Activated CD8-positive, alpha-beta memory T cell treated with anti-CD3 and anti-CD28 coated beads, Interleukin-2, amount 50 U/mL, for 1 hour (primary cell): ENCODE measurements around the gene ASB6.
"Not testable (repeated sequence)": the region's sequence is repeated elsewhere in the genome, so short reads cannot be mapped to it uniquely, and the experiment has no call there.

ENCODE experiments used
- DNase-seq: peaks from one replicate; pipeline ENCODE4 v3.0.0-alpha.2; 2020; ENCODE audit errors: extremely low read depth

The ASB6 gene

GRCh38 chr9:129643706-129644105 lies 1.8 kb upstream of the ASB6 start:
- no peak for DNase-seq

- no peak for DNase-seq
Observed at GRCh38 chr9:129640871-129641749, 841 bp downstream of the ASB6 start.

DNA sequence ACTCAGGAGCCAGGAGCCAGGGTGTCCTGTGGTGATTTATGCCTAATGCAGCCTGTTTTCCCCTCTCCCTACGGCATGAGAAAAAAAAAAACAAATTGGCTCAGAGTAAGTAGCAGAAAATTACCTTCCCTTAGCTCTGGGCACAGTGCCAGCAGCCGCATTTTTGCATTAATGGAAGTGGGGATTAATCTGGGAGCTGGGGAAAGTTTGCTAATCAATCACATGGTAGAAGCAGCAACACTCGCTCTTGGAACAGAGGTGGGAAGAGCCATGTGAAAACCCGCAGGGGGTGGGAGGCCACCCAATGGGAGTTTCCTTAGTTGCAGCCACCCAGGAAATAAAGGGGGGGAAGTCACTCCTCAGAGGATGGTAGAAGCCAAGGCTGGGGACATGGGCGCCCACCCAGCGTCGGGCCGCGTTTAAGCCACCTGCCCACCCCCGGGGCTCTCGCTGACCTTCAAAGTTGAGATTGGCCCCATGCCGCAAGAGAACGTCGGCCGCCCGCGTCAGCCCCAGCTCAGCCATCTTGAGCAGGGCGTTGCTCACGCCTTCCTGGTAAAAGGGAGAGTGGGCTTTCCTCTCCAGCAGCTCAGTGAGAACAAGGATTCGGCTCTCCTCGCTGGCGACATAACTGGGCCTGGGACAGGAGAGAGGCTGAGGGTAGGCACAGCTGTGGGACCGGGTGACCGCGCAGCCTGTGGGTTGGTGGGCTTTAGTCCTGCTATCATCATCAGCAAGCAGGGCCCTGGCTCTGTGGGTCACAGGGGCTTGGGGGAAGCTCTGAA lies 1.7 kb downstream of the ASB6 start:
- no peak for DNase-seq

DNA sequence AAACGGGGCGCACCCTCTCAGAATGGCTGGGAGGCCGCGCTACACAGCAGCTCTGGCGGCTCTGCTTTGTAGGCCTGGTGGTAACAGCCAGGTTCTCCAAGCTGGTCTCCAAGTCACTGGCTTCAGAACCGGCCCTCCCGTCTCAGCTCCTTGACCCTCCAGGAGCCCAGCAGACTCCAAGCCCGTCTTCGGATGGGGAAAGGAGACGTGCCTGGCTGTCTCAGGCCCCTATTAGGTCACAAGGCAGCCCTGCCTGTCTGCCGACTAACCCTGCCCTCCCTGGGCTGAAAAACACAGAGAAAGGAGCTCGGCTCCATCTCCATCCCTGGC lies 2.2 kb downstream of the ASB6 start:
- DNase-seq = no peak

- no peak for DNase-seq
Observed at GRCh38 chr9:129639034-129639630, 2.8 kb downstream of the ASB6 start.

DNA sequence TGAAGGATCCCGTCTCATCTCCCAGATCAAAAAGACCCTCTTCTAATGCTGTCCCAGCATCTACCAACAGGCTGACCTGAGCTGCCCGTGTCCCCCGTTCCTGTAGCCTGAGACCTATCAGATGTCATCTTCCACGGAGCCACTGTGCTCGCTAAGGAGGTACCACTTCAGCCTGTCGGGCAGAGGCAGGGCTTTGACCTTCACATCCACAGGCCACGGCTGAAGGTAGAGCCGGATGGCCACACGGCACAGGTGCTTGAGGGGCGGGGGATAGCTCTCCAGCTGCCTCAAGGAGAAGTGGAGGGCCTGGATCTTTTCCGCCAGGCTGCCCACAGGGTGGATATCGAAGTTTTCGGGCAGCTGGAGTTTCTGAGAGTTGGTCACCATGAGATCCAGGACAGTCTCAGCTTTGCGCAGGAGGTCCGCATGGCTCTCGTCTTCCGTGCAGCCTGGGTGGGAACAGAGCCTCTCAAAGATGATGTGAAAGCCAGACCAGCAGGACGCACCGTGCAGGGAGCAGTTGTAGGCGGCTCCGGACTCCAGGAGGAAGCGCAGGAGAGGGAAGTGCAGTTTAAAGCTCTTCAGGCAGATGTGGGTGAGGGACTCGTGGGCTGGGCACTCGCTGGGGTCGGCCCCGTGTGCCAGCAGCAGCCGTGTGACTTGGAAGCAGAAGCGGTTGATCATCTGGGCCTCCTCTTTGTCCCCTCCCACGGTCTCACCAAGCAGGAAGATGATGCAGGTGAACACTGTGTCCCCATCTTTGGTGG lies 4.1 kb downstream of the ASB6 start:
- DNase-seq = no peak

DNA sequence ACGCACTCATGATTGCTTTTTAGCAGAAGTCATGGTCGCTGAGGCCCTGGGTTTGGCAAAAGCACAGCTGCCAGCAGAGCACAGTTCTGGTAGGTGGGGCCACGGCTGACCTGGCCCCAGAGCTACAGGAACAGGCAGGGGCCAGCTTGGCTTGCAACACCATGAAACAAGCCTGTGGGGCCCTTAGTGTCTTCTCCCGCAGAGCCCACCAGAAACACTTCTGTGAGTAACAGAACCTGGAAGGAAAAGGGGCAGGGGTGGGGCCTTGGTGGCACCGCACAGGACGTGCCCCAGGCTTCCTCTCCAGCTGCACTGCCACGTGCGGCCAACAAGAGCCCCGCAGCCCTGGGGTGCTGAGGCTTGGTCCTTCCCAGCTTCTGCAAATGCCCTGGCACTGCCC lies 4.8 kb downstream of the ASB6 start:
- DNase-seq = no peak

DNA sequence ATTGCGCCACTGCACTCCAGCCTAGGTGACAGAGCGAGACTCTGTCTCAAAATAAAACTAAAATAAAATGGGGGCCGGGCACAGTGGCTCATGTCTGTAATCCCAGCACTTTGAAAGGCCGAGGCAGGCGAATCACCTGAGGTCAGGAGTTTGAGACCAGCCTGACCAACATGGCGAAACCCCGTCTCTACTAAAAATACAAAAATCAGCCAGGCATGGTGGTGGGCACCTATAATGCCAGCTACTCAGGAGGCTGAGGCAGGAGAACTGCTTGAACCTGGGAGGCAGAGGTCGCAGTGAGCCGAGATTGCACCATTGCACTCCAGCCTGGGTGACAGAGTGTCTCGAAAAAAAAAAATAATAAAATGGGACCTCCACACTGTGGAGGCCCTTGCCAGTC lies 5.6 kb downstream of the ASB6 start:
- not testable (repeated sequence) for DNase-seq

GRCh38 chr9:129635099-129636065 lies 6.6 kb downstream of the ASB6 start:
- no peak for DNase-seq

DNA sequence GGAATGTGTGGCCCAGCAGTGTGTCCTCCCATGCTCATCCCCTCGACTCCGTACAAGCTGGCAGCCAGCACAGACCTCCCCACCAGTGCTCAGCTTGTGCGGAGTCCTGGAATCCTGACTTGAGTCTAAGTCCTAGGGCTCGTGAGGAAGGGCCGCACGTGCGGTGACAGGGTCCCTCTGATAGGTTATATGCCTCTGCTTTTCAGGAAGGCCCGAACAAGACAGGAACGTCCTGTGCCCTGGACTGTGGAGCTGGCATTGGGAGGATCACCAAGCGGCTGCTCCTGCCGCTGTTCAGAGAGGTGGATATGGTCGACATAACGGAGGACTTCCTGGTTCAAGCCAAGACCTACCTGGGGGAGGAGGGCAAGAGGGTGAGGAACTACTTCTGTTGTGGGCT lies 8.1 kb downstream of the ASB6 start:
- DNase-seq = no peak

- DNase-seq = no peak
Observed at GRCh38 chr9:129633207-129633606, 8.7 kb downstream of the ASB6 start.

DNA sequence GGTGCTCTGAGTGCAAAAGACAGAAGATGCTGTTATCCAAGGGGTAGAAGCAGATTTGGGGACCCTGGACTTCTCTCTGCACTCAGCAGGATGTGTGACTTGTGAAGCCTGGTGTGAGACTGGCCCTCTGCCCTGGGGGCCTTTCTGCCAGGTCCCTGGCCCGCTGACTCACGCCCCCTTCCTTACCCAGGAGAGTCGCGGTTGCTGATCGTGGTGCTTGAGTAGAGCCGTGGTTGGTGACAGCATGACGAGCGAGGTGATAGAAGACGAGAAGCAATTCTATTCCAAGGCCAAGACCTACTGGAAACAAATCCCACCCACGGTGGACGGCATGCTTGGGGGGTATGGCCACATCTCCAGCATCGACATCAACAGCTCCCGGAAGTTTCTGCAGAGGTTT lies 9.5 kb downstream of the ASB6 start:
- DNase-seq = no peak

GRCh38 chr9:129631674-129632129 lies 10.2 kb downstream of the ASB6 start:
- no peak for DNase-seq

DNA sequence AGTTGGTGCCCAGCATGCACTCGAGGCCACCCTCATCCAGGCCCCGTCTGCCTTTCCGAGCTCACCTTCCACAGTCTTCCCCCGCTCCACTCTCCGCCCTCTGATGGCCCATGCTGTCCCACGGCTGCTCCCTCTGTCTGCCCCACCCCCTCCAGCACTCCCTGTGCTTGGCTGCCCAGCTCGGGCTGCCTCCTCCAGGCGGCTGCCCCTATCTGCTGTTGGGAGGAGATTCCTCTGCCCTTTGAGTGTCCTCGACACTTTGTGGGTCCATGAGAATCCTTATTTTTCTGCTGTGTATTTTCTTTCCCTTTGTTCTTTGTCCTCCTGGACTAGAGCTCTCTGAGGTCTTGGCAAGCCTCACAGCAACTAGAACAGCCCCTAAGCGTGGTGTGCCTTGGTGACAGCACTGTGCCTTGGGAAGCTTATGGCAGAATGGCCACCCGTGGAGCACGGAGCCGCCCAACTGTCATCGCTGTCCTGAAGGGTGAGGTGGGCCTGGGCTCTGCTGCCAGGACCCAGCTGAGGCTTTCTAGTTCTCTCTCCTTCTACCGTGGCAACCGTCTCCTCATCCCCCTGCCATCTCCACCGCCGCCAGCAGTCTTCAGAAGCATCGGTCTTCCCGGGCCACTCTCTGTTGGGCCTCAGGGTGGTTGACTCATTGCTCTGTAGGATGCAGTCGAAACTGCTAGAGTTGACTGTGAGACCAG lies 10.8 kb downstream of the ASB6 start:
- DNase-seq = no peak

DNA sequence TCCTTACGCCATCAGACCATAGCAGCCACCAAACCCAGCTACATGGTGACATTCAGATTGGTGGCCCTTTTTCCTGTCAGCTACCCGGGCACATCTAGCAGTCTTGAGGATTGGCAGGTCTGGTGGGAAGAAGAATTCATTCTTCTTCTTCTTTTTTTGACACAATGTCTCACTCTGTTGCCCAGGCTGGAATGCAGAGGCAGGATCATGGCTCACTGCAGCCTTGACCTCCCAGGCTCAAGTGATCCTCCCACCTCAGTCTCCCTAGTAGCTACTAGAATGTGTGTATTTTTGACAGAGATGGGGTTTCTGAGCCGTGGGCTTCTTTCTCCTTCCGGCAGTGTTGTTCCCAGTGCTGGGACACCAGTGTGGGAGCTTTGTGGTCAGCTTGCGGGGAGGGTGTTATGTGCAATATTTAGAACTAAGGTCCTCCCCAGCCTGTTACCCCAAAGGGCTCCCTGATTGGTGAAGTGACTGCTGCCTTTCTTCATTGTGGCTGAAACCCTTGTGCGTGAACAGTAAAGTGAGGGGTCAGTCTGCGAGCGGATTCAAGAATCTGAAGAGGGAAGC lies 12.6 kb downstream of the ASB6 start:
- DNase-seq = no peak

DNA sequence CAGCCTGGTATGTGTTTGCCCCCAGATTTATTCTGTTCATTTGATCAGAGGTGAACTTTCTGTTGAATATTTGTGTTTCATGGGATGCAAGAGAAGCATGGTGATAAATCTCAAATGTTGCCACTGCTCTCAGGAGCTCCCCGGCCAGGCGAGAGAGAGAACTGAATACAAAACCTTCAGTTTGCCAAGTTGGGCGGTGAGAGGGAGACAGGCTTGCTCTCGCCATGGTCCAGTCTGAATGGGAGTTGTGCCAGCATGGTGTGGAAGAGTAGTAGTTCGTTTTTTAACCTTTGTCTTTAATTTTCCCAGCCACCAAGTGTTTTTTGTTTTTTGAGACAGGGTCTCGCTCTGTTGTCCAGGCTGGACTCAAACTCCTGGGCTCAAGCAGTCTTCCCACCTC lies 13.2 kb downstream of the ASB6 start:
- DNase-seq = no peak

DNA sequence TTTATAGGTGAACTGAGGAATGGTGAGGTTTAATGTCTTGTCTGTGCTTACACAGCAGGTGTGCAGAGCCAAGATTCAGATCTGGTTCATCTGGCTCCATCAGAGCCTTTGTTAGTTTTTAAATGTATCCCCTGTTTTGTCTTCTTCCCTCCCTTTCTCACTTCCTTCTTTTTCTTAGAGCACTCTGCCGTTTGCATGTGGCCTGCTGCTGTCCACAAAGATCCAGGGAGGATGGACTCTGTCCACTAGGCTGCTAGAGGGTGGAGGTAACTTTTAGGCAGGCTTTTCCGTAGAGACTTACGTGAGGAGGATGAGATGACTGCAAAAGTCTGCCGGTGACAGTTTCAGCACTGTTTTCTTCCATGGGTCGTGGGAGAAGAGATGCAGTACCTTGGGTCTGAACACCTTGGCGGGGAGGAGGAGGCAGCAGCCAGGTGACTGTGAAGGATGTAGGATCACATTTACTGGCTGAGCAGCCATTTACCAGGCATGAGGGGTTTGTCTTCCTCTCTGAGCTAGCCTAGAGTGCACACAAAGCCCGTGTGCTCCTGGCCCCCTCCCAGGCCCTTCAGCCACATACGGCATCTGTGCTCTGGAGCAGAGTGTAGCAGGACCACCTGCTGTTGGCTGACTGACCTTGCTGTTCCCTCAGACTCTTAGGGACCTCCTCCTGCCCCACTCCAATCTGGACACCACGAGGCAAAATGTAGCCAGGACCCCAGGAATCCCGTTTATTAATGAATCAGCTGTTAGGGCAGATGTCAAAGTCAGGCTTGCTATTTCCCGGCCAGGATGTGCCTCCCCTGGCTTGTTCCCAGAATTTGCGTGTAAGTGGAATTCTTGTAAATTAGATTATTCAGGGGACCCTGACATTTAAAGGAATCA lies 14.2 kb downstream of the ASB6 start:
- DNase-seq = no peak

- no peak for DNase-seq
Observed at GRCh38 chr9:129626625-129627284, 15.2 kb downstream of the ASB6 start.
